Dedifferentiated amniotic fluid mesenchymal stem cell (primary cell): ENCODE measurements around the gene KCNK17.

Experiments used
- DNase-seq: peaks from one replicate; pipeline ENCODE4 v3.0.0-alpha.2; 2016; ENCODE audit errors: extremely low spot score

The KCNK17 gene, protein sequence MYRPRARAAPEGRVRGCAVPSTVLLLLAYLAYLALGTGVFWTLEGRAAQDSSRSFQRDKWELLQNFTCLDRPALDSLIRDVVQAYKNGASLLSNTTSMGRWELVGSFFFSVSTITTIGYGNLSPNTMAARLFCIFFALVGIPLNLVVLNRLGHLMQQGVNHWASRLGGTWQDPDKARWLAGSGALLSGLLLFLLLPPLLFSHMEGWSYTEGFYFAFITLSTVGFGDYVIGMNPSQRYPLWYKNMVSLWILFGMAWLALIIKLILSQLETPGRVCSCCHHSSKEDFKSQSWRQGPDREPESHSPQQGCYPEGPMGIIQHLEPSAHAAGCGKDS

DNA sequence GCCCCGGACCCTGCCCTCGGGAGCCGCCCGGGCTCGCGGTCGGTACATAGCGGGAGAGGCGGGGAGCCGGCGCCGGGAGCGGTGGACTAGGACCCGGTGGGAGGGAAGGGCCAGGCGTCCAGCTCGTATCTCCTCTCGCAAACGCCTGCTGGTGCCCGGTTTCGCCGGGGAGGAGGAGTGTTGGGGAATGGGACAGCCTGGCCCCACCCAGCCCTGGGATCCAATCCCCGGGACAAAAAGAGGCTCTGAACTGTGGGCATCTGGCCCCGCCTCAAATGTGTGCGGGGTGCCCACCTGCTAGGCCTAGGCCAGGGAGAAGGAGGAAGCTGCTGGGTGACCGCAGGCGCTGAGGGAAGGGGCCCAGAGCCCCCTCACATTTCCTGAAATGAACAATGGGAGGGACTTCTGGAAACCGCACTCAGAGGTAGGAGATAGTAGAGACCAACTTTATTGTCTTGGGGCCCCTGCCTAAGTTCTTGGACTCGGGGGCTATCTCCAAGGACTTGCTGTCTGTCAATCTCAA, at the start of gene KCNK17:
TSS of gene KCNK17 (minus strand) at position 147 of the 523 bp plus-strand sequence. CDS start at position 48, 99 bp downstream.
- DNase-seq, result no peak

DNA sequence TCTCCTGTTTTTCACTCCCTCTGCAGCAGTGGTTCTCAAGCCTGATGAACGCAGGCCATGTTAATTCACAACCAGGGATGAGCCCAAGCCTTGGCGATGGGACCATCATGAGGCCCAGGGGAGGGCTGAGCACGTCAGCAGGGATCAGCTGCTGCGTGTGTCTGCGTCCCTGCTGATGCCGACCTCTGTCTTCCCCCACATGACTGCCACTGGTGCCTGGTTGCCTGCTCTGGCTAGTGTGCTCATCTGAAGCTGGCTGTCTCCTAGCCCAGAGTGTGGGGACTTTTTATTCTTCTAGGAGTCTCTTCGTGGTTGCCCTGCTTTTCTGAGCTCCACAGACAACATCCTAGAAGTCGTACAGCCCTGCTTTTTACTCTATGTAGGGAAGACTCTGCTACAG, 49.1 kb upstream of the KCNK17 start:
- DNase-seq, result no peak

- no peak for DNase-seq
Measured at GRCh38 chr6:39362487-39362865, 48.3 kb upstream of the KCNK17 start.

- DNase-seq, result peak; percentile 68
Measured at GRCh38 chr6:39361657-39362486, 47.7 kb upstream of the KCNK17 start.

- DNase-seq, result no peak
Measured at GRCh38 chr6:39360378-39360777, 46.2 kb upstream of the KCNK17 start.

- DNase-seq, result no peak
Measured at GRCh38 chr6:39357998-39358686, 43.9 kb upstream of the KCNK17 start.

DNA sequence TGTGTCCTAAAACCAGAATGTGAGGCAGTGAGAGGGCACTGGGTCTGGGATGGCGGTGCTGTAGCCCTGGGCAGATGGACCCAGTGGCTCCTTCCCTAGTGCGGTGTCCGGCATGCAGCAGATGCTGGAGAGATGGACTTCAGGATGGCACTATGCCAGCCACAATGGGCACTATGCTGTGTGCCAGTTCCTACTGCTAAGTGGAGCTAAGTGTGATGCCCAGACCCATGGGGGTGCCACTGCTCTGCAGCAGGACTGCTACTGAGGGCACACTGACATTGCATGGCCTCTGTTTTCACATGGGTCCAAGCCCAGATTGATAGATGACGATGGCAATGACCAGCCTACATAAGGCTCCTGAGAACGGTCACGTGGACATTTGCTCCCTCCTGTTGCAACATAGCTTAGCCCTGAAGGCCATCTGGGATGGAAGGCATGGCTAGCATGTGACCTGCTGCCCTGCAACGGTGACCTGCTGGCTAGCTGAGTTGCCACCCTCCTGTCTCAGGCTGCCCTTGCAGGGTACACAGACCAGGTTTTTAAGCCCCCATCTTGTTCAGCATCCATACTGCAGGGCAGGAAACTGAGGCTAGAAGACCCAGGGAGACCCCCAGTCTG, 39.6 kb upstream of the KCNK17 start:
- no peak for DNase-seq

DNA sequence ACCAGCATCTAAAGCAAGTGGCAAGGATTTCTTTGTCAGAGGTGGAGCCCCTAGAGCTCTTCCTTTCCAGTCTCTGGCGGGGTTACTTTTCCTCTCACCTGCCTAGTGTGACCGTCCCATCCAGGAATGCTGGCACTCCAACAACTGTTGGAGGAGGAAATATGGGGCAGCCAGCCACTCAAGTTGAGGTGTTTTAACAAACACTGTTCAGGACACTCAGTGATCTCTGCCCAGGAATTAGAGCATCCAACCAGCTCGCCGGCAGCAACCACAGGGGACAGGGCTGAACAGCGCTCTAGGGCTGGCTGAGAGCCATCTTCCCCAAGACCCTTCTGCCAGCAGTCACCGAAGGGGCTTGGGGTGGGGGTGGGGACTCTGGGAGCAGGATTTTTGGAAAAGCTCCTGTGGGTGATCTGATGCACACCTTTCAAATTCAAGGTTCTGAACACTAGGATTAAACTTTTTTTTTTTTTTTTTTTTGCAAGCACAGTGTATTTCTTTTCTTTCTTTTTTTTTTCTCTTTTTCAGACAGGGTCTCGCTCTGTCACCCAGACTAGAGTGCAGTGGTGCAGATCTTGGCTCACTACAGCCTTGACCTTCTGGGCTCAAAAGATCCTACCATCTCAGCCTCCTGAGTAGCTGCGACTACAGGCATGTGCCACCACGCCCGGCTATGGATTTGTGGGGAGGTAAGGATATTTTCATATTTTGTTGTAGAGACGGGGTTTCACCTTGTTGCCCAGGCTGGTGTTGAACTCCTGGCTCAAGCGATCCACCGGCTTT, 36.7 kb upstream of the KCNK17 start:
- DNase-seq, result no peak

DNA sequence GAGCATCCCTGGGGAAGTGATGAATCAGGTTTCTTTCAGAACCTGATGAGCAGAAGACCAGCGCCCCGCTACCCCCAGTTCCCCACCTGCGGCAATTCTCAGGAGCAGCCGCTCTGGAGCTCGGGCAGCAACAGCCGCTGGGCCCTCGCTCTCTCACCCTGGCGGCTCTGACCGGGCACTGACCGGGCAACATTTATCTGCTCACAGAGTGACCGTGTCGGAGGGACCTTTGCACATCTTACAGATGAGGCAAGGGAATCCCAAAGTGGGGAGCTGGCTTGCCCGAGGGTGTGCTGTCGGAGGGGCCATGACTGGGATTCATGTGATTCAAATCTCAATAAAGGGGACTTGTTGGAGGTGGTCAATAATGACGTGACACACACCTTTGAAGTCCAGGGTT, 34.5 kb upstream of the KCNK17 start:
- no peak for DNase-seq

DNA sequence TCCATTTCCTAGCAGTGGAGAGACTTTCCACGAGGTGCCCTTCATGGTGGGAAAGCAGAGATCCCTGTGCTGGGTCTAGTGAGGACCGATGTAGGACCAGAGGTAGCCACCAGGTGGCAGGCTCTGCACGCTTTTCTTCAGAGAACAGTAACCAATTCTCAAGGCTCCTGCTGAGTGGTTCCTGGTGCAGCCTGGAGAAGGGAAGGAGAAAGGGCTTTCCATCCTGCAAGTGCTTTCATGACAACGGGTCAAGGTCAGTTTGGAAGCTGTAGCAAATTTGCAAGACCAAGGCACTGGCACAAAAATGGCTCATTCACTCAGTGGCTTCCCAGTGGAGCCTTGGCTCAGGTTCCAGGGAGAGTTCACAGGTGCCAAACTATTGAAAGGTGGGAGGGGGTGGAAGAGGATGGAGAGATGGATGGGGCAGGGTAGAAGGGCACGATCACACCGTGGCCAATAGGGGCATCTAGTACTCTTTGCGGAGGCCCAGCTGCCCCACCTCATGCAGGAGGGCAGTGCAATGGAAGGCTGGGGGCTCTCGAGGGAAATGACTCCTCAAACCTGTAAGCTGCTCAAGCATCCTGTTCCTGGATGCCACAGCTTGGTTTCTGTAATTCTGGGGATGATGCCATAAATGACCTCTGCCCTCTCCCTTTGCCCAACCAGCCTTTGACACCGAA, 33.8 kb upstream of the KCNK17 start:
- DNase-seq, result peak; percentile 43

GRCh38 chr6:39347206-39347605, 33.0 kb upstream of the KCNK17 start:
- no peak for DNase-seq

DNA sequence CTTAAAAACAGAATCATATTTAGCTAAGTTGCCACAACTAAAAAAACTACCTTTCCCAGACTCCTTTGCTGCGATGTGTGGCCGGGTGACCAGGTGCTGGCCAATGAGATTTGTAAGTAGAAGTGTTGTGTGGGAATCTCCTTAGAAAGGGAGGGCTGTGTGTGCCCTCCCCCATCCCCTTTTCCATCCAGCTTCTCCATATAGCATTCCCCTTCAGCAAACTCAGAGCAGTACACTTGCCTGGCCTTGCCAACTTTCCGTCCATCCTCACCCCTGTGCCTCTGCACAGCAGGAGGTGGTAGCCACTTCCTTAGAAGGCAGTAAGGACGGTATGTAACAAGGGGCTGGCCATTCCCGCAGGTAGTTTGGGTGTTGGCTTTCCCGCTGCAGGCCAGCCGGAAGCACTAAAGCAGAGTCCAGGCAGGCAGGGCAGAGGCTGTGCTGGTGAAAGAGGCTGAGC, 30.6 kb upstream of the KCNK17 start:
- DNase-seq, result no peak

DNA sequence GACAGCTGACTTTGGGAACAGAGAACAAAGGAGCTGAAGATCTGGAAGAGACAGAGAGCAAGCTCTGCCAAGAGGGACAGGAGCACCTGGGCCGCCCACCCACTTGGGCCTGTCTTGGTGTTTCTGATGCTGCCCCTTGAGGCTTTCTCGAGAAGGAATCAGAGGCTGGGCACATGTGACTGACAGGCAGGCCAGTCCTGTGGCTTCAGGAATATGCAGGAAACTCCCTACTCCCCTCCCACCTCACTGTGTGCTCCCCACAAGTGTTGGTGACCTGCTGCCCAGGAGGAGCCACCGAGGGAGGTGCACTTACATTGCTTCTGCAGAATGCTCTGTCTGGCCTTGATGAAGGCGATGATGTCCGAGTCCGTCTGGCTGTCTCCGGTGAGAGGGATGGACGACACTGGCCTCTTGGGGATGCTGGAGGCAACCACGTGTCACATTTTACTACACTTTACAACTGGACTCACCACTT, 29.2 kb upstream of the KCNK17 start:
- DNase-seq, result no peak

GRCh38 chr6:39342692-39343395, 28.6 kb upstream of the KCNK17 start:
- DNase-seq, result no peak

GRCh38 chr6:39341937-39342336, 27.7 kb upstream of the KCNK17 start:
- DNase-seq, result no peak

DNA sequence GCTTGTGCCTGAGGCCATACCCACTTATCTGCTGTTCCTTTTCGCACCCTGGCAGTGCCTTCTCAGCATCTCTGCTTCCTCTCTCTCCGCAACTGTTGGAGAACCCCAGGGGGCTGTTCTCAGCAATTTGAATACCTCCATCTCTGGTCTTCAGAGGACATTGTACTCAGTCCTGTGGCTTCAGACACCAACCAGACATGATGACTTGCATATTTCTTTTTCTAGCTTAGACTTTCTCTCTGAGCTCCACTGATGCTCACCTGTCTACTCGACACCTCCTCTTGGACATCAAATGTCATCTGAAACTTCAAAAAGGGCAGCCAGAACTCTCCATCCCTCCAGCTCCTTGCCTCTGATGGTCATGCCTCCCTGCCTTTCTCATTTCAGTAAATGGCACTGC, 27.1 kb upstream of the KCNK17 start:
- DNase-seq, result no peak

GRCh38 chr6:39339868-39340550, 25.8 kb upstream of the KCNK17 start:
- no peak for DNase-seq

- DNase-seq, result no peak
Measured at GRCh38 chr6:39339096-39339867, 25.1 kb upstream of the KCNK17 start.
